GM13976 (cell line): Measurements from ENCODE around the gene PAWR.
"Not testable (repeated sequence)": the region's sequence is repeated elsewhere in the genome, so short reads cannot be mapped to it uniquely, and the experiment has no call there.

Source experiments
- DNase-seq: peaks from one replicate; pipeline ENCODE4 v3.0.0; 2012; ENCODE audit warnings: low spot score
- CTCF ChIP-seq: IDR thresholded peaks from 2 replicates; pipeline ENCODE4 v1.5.1; 2012; ENCODE audit warnings: borderline replicate concordance, mild to moderate bottlenecking; ENCODE audit not compliant: insufficient read depth; ENCODE audit errors: extremely low read depth, missing control alignments, control extremely low read depth
- in situ Hi-C: fragments of 300-500 bp; cut with MboI; formaldehyde crosslinking; loops from one replicate; pipeline ENCODE4 v1.12.0; 2022; ENCODE audit warnings: low sequenced_read_pairs, mixed read lengths, inconsistent platforms; ENCODE audit not compliant: unreplicated experiment

Gene PAWR

GRCh38 chr12:79547735-79548609 is 142.8 kb downstream of the PAWR start:
- DNase-seq: peak; percentile 49
- in situ Hi-C loops: no loop called here
- TF ChIP-seq CTCF: peak; percentile 56

- no peak for DNase-seq
- no peak for TF ChIP-seq CTCF
- in situ Hi-C loops: no loop called here
Measured at GRCh38 chr12:79547044-79547734, 143.6 kb downstream of the PAWR start.

- no peak for TF ChIP-seq CTCF
- DNase-seq: no peak
- in situ Hi-C loops: no loop called here
Measured at GRCh38 chr12:79546466-79547043, 144.2 kb downstream of the PAWR start.

- in situ Hi-C loops, DNase-seq: not testable (repeated sequence)
Measured at GRCh38 chr12:79544439-79544838, 146.3 kb downstream of the PAWR start.

- no peak for DNase-seq
- no peak for TF ChIP-seq CTCF
- in situ Hi-C loops: no loop called here
Measured at GRCh38 chr12:79537675-79538074, 153.1 kb downstream of the PAWR start.

- TF ChIP-seq CTCF: no peak
- DNase-seq: no peak
- in situ Hi-C loops: no loop called here
Measured at GRCh38 chr12:79535751-79536150, 155.0 kb downstream of the PAWR start.
